Gastroesophageal sphincter (tissue), 3 donors: Measurements from ENCODE around the gene P3H3.

Experiments used
- POLR2A ChIP-seq, 2 donors: fragments of 450-650 bp; IDR thresholded peaks; one replicate each; pipeline ENCODE4 v1.6.1; 2017; ENCODE audit warnings: antibody characterized with exemption in 2 of 2, mild to moderate bottlenecking in 2 of 2, moderate library complexity in 1 of 2
- POLR2AphosphoS5 ChIP-seq: sonication (generic); formaldehyde crosslinking; IDR thresholded peaks from one replicate; pipeline ENCODE4 v1.6.1; 2017; ENCODE audit warnings: antibody characterized with exemption
- TF ChIP-seq, protein P1 (sequence below), 4 experiments: fragments of 200-600 bp in 2 of 4; fragments of 450-650 bp in 2 of 4; sonication (generic) in 1 of 4; IDR thresholded peaks; one replicate each; pipeline ENCODE4 v1.5.1; 2017 to 2019; ENCODE audit warnings: antibody characterized with exemption in 4 of 4, mild to moderate bottlenecking in 2 of 4, moderate library complexity in 2 of 4

GRCh38 chr12:6787309-6787708 lies 40.9 kb upstream of the P3H3 start:
- TF ChIP-seq, protein P1, sequence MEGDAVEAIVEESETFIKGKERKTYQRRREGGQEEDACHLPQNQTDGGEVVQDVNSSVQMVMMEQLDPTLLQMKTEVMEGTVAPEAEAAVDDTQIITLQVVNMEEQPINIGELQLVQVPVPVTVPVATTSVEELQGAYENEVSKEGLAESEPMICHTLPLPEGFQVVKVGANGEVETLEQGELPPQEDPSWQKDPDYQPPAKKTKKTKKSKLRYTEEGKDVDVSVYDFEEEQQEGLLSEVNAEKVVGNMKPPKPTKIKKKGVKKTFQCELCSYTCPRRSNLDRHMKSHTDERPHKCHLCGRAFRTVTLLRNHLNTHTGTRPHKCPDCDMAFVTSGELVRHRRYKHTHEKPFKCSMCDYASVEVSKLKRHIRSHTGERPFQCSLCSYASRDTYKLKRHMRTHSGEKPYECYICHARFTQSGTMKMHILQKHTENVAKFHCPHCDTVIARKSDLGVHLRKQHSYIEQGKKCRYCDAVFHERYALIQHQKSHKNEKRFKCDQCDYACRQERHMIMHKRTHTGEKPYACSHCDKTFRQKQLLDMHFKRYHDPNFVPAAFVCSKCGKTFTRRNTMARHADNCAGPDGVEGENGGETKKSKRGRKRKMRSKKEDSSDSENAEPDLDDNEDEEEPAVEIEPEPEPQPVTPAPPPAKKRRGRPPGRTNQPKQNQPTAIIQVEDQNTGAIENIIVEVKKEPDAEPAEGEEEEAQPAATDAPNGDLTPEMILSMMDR (IDR thresholded peaks at IDR 0.05), result no peak
- no peak for TF ChIP-seq POLR2A (IDR thresholded peaks at IDR 0.05)
- no peak for TF ChIP-seq POLR2AphosphoS5
